ENCODE data around the gene GLI3.

GLI3 gene

DNA sequence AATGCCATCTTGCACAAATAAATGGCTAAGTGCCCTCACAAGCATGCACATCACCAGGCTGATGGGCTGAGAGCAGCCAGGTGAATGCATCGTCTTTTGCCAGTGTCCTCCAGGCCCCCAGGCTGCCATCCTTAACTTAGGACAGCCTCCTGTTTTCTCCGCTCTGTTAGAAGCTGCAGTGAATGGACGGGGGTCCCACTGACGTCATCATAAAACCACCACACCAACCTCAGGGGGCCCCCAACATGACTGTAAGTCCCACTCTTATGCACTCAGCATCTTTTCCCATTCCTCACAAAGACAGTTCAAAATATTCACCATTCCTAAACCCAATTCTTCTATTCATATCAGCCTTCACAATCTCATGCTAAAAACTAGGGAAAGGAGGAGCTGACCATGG, 34.4 kb downstream of the GLI3 start:
- no peaks in the 10 kb centered on the region for H3K9me3 ChIP-seq (ENCODE audit: control insufficient read depth in 1 of 2, low read length in 2 of 2)
- H3K36me3 ChIP-seq (ENCODE audit: control insufficient read depth in 1 of 2, insufficient read depth in 2 of 2, low read length in 2 of 2): no peaks in the 10 kb centered on the region

DNA sequence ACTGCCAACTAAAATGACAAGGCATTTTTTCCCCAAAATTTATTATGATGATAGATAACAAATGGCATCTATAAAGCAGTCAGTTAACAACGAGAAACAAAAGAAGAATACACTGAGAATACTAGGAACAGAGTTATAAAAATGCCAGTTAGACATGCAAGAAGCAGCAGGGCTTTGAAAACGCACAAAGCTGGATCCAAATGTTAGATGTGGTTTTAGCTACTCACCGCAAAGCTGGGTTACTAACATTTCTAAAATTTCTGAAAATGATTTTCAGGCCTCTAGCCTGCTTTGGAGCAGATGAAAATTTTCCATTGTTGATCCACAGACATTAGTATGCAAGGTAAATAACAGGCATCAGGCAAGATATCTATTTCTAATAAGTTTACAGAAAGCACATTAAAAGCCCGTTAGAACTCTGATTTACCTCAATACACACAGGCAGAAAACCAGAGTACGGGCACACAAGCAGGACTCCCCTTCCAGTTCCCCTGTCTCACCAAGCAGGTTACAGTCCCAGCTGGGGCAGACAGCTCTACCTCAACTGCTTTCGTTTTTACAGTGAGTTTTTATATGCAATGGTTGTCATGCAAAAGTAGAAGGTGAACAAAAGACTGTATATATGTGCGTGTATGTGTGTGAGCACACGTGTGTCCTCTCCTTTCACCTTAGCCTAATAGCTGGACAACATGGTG, 37.9 kb downstream of the GLI3 start:
- Histone ChIP-seq H3K9ac (ENCODE audit: low read depth in 1 of 2, low read length in 2 of 2) (no peak overlapping the region), H3K27ac (ENCODE audit: low read depth, low read length) (no peak overlapping the region)

More for the DNA sequence above, 34.4 kb downstream of the GLI3 start:
- Histone ChIP-seq H3K4me3 (ENCODE audit: low read depth in 1 of 2, low read length in 2 of 2) (no peak overlapping the region), H3K4me1 (ENCODE audit: control insufficient read depth in 1 of 2, insufficient read depth in 2 of 2, low read length in 2 of 2) (no peaks in the 10 kb centered on the region), H3K27me3 (ENCODE audit: control insufficient read depth in 1 of 2, insufficient read depth in 2 of 2, low read length in 2 of 2) (no peaks in the 10 kb centered on the region), H3K27ac (ENCODE audit: low read depth, low read length) (no peak overlapping the region), H3K9ac (ENCODE audit: low read depth in 1 of 2, low read length in 2 of 2) (no peak overlapping the region)

DNA sequence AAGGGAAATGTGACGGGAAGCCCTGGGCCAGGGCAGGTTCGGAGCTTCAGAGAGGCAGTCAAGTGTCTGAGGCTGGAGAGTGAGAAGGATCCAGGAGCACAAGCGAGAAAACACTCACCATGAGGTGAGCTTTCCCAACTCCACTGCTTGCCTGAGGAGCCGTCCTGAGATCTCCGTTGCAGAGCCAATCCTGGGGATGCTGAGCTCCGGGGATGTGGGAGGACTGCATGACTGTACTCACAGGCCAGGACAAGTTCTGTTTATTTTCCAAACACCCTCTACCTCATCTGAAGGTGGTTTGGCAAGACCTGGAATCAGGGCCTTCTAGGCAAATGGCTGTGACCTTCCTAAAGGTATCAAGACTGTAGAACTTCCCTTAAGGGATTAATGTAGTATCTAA, 38.7 kb downstream of the GLI3 start:
- H3K9me3 ChIP-seq (ENCODE audit: control insufficient read depth in 1 of 2, low read length in 2 of 2): no peaks in the 10 kb centered on the region
- no peak overlapping the region for H3K9ac ChIP-seq (ENCODE audit: low read depth in 1 of 2, low read length in 2 of 2)
- H3K27ac ChIP-seq (ENCODE audit: low read depth, low read length): no peak overlapping the region
- H3K4me1 ChIP-seq (ENCODE audit: control insufficient read depth in 1 of 2, insufficient read depth in 2 of 2, low read length in 2 of 2): no peaks in the 10 kb centered on the region
- no peaks in the 10 kb centered on the region for H3K27me3 ChIP-seq (ENCODE audit: control insufficient read depth in 1 of 2, insufficient read depth in 2 of 2, low read length in 2 of 2)
- H3K4me3 ChIP-seq (ENCODE audit: low read depth in 1 of 2, low read length in 2 of 2): no peak overlapping the region
- H3K36me3 ChIP-seq (ENCODE audit: control insufficient read depth in 1 of 2, insufficient read depth in 2 of 2, low read length in 2 of 2): no peaks in the 10 kb centered on the region

More for the DNA sequence above, 37.9 kb downstream of the GLI3 start:
- no peaks in the 10 kb centered on the region for H3K4me1 ChIP-seq (ENCODE audit: control insufficient read depth in 1 of 2, insufficient read depth in 2 of 2, low read length in 2 of 2)
- H3K9me3 ChIP-seq (ENCODE audit: control insufficient read depth in 1 of 2, low read length in 2 of 2): no peaks in the 10 kb centered on the region
- no peak overlapping the region for H3K4me3 ChIP-seq (ENCODE audit: low read depth in 1 of 2, low read length in 2 of 2)
- H3K36me3 ChIP-seq (ENCODE audit: control insufficient read depth in 1 of 2, insufficient read depth in 2 of 2, low read length in 2 of 2): no peaks in the 10 kb centered on the region
- H3K27me3 ChIP-seq (ENCODE audit: control insufficient read depth in 1 of 2, insufficient read depth in 2 of 2, low read length in 2 of 2): no peaks in the 10 kb centered on the region

DNA sequence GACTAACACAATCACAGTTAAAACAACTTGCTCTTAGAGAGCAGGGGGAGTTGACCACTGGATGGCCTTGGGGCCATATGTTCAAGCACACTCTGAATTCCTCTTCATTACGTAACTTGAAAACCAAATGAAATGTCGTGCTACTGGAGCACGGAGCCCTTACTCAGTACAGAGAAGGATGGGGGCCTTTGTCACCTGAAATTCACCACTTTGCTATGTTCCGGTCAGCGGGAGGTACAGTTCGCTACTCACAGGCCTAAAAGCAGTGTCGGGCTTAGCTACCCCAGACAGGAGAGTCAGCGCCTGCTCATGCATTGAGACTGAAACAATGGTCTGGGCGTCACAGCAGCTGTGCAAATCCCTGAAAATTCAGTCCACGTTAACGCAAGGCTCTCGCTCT, 39.6 kb downstream of the GLI3 start:
- Histone ChIP-seq H3K4me1 (ENCODE audit: control insufficient read depth in 1 of 2, insufficient read depth in 2 of 2, low read length in 2 of 2) (no peaks in the 10 kb centered on the region), H3K27me3 (ENCODE audit: control insufficient read depth in 1 of 2, insufficient read depth in 2 of 2, low read length in 2 of 2) (no peaks in the 10 kb centered on the region), H3K9me3 (ENCODE audit: control insufficient read depth in 1 of 2, low read length in 2 of 2) (no peaks in the 10 kb centered on the region), H3K27ac (ENCODE audit: low read depth, low read length) (no peak overlapping the region), H3K4me3 (ENCODE audit: low read depth in 1 of 2, low read length in 2 of 2) (no peak overlapping the region), H3K36me3 (ENCODE audit: control insufficient read depth in 1 of 2, insufficient read depth in 2 of 2, low read length in 2 of 2) (no peaks in the 10 kb centered on the region), H3K9ac (ENCODE audit: low read depth in 1 of 2, low read length in 2 of 2) (no peak overlapping the region)

DNA sequence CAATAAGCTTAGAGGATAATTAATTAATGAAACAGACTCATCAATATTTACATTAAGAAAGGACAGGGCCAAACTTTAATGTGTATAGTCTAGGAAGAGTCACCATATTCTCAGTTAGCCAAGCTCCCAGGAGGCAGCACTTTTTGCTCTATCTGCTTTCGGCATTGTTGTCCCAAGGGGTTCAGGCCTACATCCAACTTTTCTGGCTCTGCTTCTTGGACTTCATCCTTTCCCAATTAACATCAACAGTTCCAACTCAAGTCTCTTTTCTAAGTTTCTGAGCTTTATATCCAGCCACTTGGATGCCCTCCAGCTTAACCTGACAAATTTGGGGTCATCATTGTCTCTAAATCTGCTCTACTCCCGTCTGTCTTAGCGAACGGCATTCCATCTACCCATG, 42.8 kb downstream of the GLI3 start:
- H3K9me3 ChIP-seq (ENCODE audit: control insufficient read depth in 1 of 2, low read length in 2 of 2): no peaks in the 10 kb centered on the region
- no peaks in the 10 kb centered on the region for H3K27me3 ChIP-seq (ENCODE audit: control insufficient read depth in 1 of 2, insufficient read depth in 2 of 2, low read length in 2 of 2)
- H3K27ac ChIP-seq (ENCODE audit: low read depth, low read length): no peak overlapping the region
- H3K4me3 ChIP-seq (ENCODE audit: low read depth in 1 of 2, low read length in 2 of 2): no peak overlapping the region
- no peak overlapping the region for H3K9ac ChIP-seq (ENCODE audit: low read depth in 1 of 2, low read length in 2 of 2)
- H3K36me3 ChIP-seq (ENCODE audit: control insufficient read depth in 1 of 2, insufficient read depth in 2 of 2, low read length in 2 of 2): no peaks in the 10 kb centered on the region
- H3K4me1 ChIP-seq (ENCODE audit: control insufficient read depth in 1 of 2, insufficient read depth in 2 of 2, low read length in 2 of 2): no peaks in the 10 kb centered on the region

DNA sequence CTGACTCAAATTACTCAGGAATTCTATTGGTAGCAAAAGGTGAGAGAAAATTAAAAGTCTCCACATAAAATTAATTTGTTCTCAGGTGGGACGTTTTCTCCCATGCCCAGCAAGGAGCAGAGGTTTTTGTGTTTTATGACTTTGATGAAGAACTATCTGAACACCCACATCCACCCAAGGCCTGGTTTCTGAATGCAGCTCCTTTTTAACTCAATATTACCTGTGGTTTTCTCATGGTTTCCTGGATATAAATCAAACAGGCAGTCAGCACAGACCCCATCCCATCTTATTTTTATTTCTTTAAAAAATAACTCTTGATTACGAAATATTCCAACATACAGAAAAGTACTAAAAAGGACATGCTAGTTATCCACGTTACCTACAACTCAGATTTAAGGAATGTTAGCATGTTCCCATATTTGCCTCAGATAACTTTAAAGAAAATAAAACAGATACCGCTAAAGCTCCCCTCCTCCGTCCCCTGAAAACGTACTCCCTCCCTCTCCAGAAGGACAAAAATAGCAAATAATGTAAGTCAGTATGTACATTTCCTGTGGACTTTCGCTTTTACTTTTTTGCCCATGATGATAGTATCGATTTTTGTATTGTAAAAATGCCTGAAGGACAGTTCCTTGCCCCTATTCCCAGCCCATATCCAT, 43.4 kb downstream of the GLI3 start:
- H3K9ac ChIP-seq (ENCODE audit: low read depth in 1 of 2, low read length in 2 of 2): no peak overlapping the region
- H3K9me3 ChIP-seq (ENCODE audit: control insufficient read depth in 1 of 2, low read length in 2 of 2): no peaks in the 10 kb centered on the region
- H3K36me3 ChIP-seq (ENCODE audit: control insufficient read depth in 1 of 2, insufficient read depth in 2 of 2, low read length in 2 of 2): no peaks in the 10 kb centered on the region
- no peaks in the 10 kb centered on the region for H3K4me1 ChIP-seq (ENCODE audit: control insufficient read depth in 1 of 2, insufficient read depth in 2 of 2, low read length in 2 of 2)
- no peaks in the 10 kb centered on the region for H3K27me3 ChIP-seq (ENCODE audit: control insufficient read depth in 1 of 2, insufficient read depth in 2 of 2, low read length in 2 of 2)
- no peak overlapping the region for H3K4me3 ChIP-seq (ENCODE audit: low read depth in 1 of 2, low read length in 2 of 2)
- no peak overlapping the region for H3K27ac ChIP-seq (ENCODE audit: low read depth, low read length)

DNA sequence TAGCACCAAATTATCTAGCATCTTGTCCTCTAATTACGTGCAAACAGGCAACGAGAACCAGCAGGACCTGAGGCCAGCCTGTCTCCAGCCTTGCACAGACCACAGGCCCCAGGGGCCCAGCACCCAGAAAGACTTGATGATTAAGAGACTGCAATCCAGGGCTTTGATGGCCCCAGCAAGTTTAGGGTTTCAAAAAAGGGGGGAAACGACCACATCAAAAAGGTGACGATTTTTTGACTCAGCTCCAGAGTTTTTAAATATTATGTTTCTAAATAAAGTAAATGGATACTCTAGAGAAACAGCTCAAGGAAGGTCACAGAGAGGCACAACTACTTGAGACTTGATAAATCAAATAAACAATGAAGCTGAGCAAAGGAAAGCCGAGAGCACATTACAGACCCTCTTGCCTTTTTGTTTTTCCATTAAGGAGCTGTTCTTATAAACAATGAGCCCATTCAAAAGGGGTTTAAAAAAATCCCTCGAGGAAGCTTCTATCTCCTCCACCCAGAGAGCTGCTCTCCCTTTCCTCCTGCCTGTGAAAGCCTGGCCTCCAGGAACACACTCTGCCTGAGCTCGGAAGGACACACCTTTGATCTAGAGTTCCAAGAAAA, 44.1 kb downstream of the GLI3 start:
- Histone ChIP-seq H3K9me3 (ENCODE audit: control insufficient read depth in 1 of 2, low read length in 2 of 2) (no peaks in the 10 kb centered on the region), H3K4me1 (ENCODE audit: control insufficient read depth in 1 of 2, insufficient read depth in 2 of 2, low read length in 2 of 2) (no peaks in the 10 kb centered on the region), H3K36me3 (ENCODE audit: control insufficient read depth in 1 of 2, insufficient read depth in 2 of 2, low read length in 2 of 2) (no peaks in the 10 kb centered on the region), H3K27me3 (ENCODE audit: control insufficient read depth in 1 of 2, insufficient read depth in 2 of 2, low read length in 2 of 2) (no peaks in the 10 kb centered on the region), H3K4me3 (ENCODE audit: low read depth in 1 of 2, low read length in 2 of 2) (no peak overlapping the region), H3K9ac (ENCODE audit: low read depth in 1 of 2, low read length in 2 of 2) (no peak overlapping the region), H3K27ac (ENCODE audit: low read depth, low read length) (no peak overlapping the region)

DNA sequence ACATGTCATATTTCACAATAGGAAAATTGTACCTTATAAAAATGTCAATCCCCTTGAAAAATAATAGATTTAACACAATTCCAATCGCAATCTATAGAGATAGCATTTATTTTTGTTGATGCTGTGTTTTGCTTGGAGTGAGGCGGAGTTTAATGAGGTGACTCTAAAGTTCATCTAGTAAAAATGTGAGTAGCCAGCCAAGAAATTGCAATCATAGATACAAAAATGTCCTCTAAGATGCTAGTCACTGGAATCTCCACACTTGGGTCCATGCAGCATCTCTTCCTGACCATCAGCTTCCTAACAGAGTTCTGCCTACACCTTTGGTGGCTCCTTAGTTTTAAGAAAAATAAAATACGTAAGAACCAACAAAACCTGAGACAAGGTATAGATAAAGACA, 44.9 kb downstream of the GLI3 start:
- Histone ChIP-seq H3K36me3 (ENCODE audit: control insufficient read depth in 1 of 2, insufficient read depth in 2 of 2, low read length in 2 of 2) (no peaks in the 10 kb centered on the region), H3K4me1 (ENCODE audit: control insufficient read depth in 1 of 2, insufficient read depth in 2 of 2, low read length in 2 of 2) (no peaks in the 10 kb centered on the region), H3K9me3 (ENCODE audit: control insufficient read depth in 1 of 2, low read length in 2 of 2) (no peaks in the 10 kb centered on the region), H3K27ac (ENCODE audit: low read depth, low read length) (no peak overlapping the region), H3K9ac (ENCODE audit: low read depth in 1 of 2, low read length in 2 of 2) (no peak overlapping the region), H3K4me3 (ENCODE audit: low read depth in 1 of 2, low read length in 2 of 2) (no peak overlapping the region), H3K27me3 (ENCODE audit: control insufficient read depth in 1 of 2, insufficient read depth in 2 of 2, low read length in 2 of 2) (no peaks in the 10 kb centered on the region)

DNA sequence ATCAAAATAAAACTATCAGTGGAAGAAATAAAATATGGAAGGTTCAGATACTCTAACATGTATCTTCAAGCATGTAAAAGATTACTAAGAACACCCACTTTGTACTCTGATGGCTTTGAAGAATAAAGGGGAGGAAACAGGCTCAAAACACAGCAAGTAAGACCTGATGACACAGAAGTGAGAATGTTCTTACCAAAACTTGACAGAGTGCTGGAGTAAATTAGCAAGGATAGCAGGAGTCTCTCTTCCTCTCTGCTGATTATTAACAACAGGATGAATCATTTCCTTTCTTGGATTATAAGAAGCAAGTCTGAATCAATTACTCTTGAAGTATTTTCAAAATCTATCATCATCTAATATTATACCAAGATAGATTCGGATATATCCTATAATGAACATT, 47.5 kb downstream of the GLI3 start:
- Histone ChIP-seq H3K9me3 (ENCODE audit: control insufficient read depth in 1 of 2, low read length in 2 of 2) (no peaks in the 10 kb centered on the region), H3K36me3 (ENCODE audit: control insufficient read depth in 1 of 2, insufficient read depth in 2 of 2, low read length in 2 of 2) (no peaks in the 10 kb centered on the region), H3K27ac (ENCODE audit: low read depth, low read length) (no peak overlapping the region), H3K27me3 (ENCODE audit: control insufficient read depth in 1 of 2, insufficient read depth in 2 of 2, low read length in 2 of 2) (no peaks in the 10 kb centered on the region), H3K4me1 (ENCODE audit: control insufficient read depth in 1 of 2, insufficient read depth in 2 of 2, low read length in 2 of 2) (no peaks in the 10 kb centered on the region), H3K9ac (ENCODE audit: low read depth in 1 of 2, low read length in 2 of 2) (no peak overlapping the region), H3K4me3 (ENCODE audit: low read depth in 1 of 2, low read length in 2 of 2) (no peak overlapping the region)

DNA sequence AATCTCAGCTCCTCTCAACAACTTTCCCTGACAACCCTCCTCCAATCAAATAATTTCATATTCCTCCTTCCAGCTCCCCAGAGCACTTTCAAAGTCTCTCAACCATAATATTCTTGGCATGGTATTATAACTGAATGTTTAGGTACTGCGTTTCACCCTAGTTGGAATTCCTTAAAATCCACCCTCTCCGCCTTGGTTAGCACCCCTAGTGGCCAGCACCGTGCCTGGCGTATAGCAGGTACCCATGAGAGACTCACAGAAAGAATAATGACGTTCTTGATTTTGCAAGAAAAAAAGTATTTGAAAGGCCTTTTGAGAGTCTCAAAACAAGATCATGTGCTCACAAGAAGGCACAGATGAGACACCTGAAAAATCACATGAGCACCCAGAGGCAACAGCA, 50.9 kb downstream of the GLI3 start:
- Histone ChIP-seq H3K4me3 (ENCODE audit: low read depth in 1 of 2, low read length in 2 of 2) (no peak overlapping the region), H3K9ac (ENCODE audit: low read depth in 1 of 2, low read length in 2 of 2) (no peak overlapping the region), H3K9me3 (ENCODE audit: control insufficient read depth in 1 of 2, low read length in 2 of 2) (no peaks in the 10 kb centered on the region), H3K27me3 (ENCODE audit: control insufficient read depth in 1 of 2, insufficient read depth in 2 of 2, low read length in 2 of 2) (no peaks in the 10 kb centered on the region), H3K27ac (ENCODE audit: low read depth, low read length) (no peak overlapping the region), H3K4me1 (ENCODE audit: control insufficient read depth in 1 of 2, insufficient read depth in 2 of 2, low read length in 2 of 2) (no peaks in the 10 kb centered on the region), H3K36me3 (ENCODE audit: control insufficient read depth in 1 of 2, insufficient read depth in 2 of 2, low read length in 2 of 2) (no peaks in the 10 kb centered on the region)

Data from duodenal mucosa (tissue), 2 donors.